ENCODE results near the gene SFMBT1. TPM values are rescaled to one million over a fixed set of nuclear protein-coding genes. Genes with fewer than 3 reads are reported as not detected.
A peak's percentile ranks its signal among the peaks of the same experiment; 100 is the strongest.

The SFMBT1 gene
- total RNA-seq, 5 donors from 2014 or later (not counting 1 experiment from before 2014, with no cell fraction given): 30.3 to 42.7 (median 37.7) TPM

DNA sequence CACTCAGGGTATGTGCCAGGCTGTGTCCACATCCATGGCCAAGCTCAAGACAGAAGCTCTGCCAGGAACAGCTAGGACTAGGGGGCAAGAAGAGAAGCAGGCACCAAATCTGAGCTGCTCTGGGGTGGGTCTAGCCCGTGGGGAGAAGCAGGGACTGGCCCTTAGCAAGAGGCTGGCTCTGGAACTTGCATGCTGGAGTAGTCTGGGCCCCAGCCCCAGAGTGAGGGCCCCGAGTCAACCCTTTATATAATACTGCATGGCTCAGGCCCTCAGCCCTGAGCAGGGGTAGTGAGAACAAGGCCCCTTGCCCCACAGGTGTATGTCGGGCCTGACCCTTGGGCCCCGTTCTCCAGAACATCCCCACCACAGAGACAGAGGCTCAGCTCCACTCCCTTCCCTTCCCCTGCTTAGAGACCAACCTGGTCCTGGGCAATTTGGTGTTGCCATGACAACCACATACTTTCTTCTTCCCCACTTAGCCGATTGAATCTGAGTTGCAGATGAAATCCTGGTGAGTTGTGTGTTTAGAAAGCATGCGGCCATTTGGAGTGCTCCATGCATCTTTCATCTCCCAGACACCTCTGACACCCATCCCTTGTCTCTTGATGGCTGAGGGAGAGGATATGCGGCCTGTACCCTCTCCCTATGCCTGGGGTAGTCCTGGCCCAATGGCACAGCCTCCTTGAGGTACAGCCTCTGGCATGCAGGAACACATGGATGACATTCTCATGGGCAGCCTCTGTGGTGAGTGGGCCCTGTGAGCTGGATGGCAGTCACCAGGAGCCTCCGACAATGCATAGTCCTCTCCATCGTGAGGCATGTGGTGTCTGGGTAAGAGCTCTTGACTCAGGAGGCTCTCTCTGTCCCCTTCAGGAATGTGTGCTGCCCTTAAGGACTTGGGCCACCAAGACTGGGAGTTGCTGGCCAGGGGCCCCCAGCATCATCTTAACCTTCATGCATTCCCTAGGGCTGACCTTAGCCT is 29.2 kb upstream of the SFMBT1 start:
- no peaks in the 10 kb centered on the region for H3K9me3 Mint-ChIP-seq
- H3K36me3 Mint-ChIP-seq: peaks cover 8% of the 10 kb centered on the region
- Histone ChIP-seq H3K4me3 (ENCODE audit: control insufficient read depth in 1 of 2, extremely low read depth in 1 of 2, low read length in 1 of 2) (no peak overlapping the region), H3K4me1 (ENCODE audit: control insufficient read depth in 1 of 2, extremely low read depth in 1 of 2, insufficient read depth in 2 of 2, low read length in 2 of 2) (peaks cover 8 to 26% of the 10 kb centered on the region in 2 experiments), H3K27me3 (replicated peaks in 1 of 2; ENCODE audit: control insufficient read depth in 2 of 2, extremely low read depth in 1 of 2, insufficient read depth in 2 of 2, low read length in 1 of 2) (no peaks in the 10 kb centered on the region), H3K9me3 (no peaks in the 10 kb centered on the region), H3K36me3 (ENCODE audit: control insufficient read depth in 2 of 2, extremely low read depth in 1 of 2, insufficient read depth in 1 of 2, low read length in 1 of 2) (peaks cover 0 to 4% of the 10 kb centered on the region in 2 donors), H3K27ac (ENCODE audit: low read length) (no peak overlapping the region)
- H3K4me3 Mint-ChIP-seq: peak overlapping the region in 1 of 3 donors; percentile 96
- DNase-seq (no peak), ATAC-seq (replicated peaks in 1 of 4) (no peak)
- H3K27me3 Mint-ChIP-seq: no peaks in the 10 kb centered on the region
- WGBS (ENCODE audit: insufficient coverage): 92% methylated on average over 6 of the region's 9 CpGs
- POLR2A ChIA-PET: interaction anchor here in 1 of 2 donors (0.6 kb wide), 1 partner anchor 355 kb away, joined by 4 read pairs; no protein-coding TSS in a partner anchor
- peaks cover 17 to 19% (median 17%) of the 10 kb centered on the region in 3 donors for H3K4me1 Mint-ChIP-seq
- CTCF ChIA-PET: interaction anchor here in 1 of 2 donors (0.5 to 1.2 kb wide), 2 partner anchors 224 to 345 kb away, joined by 3 to 8 read pairs; no protein-coding TSS in a partner anchor
- peak overlapping the region in 1 of 2 donors; percentile 64 for H3K27ac Mint-ChIP-seq

DNA sequence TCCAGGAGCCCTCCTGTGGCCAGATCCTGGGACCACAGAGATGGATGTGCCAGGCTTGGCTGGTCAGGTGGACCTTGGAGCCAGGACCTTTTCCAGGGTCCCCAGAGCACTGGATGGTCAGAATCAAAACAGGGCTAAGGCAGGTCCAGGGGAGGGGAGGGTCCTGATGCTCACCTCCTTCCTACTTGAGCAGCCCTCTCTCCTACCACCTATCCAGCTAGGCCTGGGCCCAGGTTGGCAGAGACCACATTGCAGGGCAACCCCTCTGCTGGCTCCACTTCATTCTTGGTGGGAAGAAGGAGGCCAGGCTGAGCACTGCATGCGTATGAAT is 28.5 kb upstream of the SFMBT1 start:
- H3K4me3 ChIP-seq (ENCODE audit: control insufficient read depth in 1 of 2, extremely low read depth in 1 of 2, low read length in 1 of 2): no peak overlapping the region
- no peaks in the 10 kb centered on the region for H3K27me3 Mint-ChIP-seq
- H3K27ac ChIP-seq (ENCODE audit: low read length): no peak overlapping the region
- H3K27ac Mint-ChIP-seq: peak overlapping the region; percentile 30 to 64
- DNase-seq (no peak), ATAC-seq (replicated peaks in 1 of 4) (no peak)
- ChIA-PET CTCF (interaction anchor here in 1 of 2 donors (1.2 kb wide), 1 partner anchor 223 kb away, joined by 3 read pairs; no protein-coding TSS in a partner anchor), POLR2A (interaction anchor here in 1 of 2 donors (0.6 kb wide), 1 partner anchor 355 kb away, joined by 4 read pairs; no protein-coding TSS in a partner anchor)
- H3K36me3 Mint-ChIP-seq: peaks cover 8% of the 10 kb centered on the region
- H3K9me3 ChIP-seq: no peaks in the 10 kb centered on the region
- H3K4me1 ChIP-seq (ENCODE audit: control insufficient read depth in 1 of 2, extremely low read depth in 1 of 2, insufficient read depth in 2 of 2, low read length in 2 of 2): peaks cover 8 to 26% of the 10 kb centered on the region in 2 experiments
- peaks cover 0 to 3% of the 10 kb centered on the region in 2 experiments for H3K27me3 ChIP-seq (replicated peaks in 1 of 2; ENCODE audit: control insufficient read depth in 2 of 2, extremely low read depth in 1 of 2, insufficient read depth in 2 of 2, low read length in 1 of 2)
- peaks cover 0 to 4% of the 10 kb centered on the region in 2 donors for H3K36me3 ChIP-seq (ENCODE audit: control insufficient read depth in 2 of 2, extremely low read depth in 1 of 2, insufficient read depth in 1 of 2, low read length in 1 of 2)
- peak overlapping the region in 1 of 3 donors; percentile 96 for H3K4me3 Mint-ChIP-seq
- H3K4me1 Mint-ChIP-seq: peaks cover 17 to 19% (median 17%) of the 10 kb centered on the region in 3 donors
- no peaks in the 10 kb centered on the region for H3K9me3 Mint-ChIP-seq
- 88% methylated on average over 1 of the region's 1 CpG for WGBS (ENCODE audit: insufficient coverage)

DNA sequence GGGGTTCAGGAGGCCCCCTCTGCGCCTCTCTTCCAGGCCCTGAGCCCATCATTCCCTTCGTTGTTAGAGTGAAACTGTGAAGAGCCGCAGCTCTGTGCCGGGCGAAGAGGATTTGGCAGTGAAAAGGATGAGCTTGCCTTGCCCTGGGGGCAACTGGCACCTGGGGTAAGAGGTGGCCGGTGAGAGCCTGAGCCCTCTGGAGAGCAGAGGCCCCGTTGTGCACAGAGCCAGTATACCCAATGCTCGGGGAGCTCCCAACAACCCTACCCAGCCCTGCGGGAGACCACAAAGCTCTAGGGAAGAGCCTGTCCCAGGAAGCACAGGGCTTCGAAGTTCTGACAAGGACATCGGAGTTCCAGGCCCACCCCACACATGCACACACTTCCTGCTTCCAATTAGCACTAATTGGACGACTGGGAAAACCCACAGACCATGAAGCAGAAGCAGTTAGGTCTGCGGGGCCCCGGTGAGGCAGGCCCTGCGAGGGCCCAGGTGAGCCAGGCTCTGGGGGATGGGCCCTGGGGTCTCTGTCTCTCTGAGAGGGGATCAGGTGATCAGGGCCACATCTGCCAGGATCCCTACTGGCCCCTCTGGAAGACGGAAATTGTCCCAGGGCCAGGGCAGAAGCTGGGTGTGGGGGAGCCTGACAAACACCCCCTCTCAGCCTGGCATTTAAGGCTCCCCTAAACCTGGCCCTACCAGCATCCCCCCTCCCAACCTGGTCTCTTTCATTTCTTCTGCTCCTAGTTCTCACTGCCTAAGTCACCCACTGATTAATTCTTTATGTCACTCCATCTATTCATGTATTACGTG is 27.9 kb upstream of the SFMBT1 start:
- H3K27me3 Mint-ChIP-seq: no peaks in the 10 kb centered on the region

DNA sequence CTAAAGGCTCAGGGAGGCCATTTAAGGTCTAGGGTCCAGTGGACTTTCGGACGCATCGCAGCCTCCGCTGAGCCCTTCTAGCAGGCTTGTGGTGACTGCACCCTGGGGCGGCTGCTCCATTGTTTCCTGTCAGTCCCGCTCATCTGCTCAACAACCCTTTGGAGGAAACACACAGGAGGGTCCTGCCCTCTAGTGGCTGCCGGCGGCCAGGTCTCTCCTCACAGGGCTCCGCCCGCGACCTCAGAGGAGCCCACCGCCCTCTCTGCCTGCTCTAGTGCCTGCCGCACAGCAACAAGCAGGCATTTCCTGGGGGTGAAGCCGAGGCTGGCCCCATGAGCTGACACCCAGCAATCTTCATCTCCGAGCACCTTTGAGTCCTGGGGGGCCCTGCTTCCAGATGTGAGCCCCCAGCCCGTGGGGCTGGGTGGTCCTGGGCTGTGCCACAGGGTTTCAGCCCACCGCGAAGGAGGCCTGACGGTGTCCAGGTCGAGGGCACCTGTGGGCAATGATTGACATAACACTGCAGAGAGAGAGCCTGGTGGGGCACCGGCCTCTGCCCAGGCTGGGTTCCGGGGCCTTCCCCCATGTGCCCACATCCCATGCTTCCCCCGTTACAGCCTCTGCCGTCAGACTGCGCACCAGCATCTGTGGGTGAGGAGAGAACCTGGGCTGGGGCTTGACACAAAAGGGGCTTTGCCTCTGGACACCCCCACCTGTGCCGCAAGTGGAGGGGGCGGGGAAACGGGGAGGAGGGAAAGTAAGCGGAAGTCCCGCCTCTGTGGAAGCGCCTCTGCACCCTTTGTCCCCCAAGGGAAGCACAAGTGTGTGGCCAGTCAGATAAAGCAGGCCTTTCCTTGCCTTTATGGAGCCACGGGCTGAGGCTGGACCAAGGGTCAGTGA is 27.0 kb upstream of the SFMBT1 start:
- Histone ChIP-seq H3K9me3 (no peaks in the 10 kb centered on the region), H3K27ac (ENCODE audit: low read length) (peak overlapping the region; percentile 56), H3K36me3 (ENCODE audit: control insufficient read depth in 2 of 2, extremely low read depth in 1 of 2, insufficient read depth in 1 of 2, low read length in 1 of 2) (peaks cover 0 to 2% of the 10 kb centered on the region in 2 donors), H3K27me3 (replicated peaks in 1 of 2; ENCODE audit: control insufficient read depth in 2 of 2, extremely low read depth in 1 of 2, insufficient read depth in 2 of 2, low read length in 1 of 2) (peaks cover 0 to 4% of the 10 kb centered on the region in 2 experiments), H3K4me1 (ENCODE audit: control insufficient read depth in 1 of 2, extremely low read depth in 1 of 2, insufficient read depth in 2 of 2, low read length in 2 of 2) (peaks cover 8 to 26% of the 10 kb centered on the region in 2 experiments), H3K4me3 (ENCODE audit: control insufficient read depth in 1 of 2, extremely low read depth in 1 of 2, low read length in 1 of 2) (peak overlapping the region; percentile 57 to 86)
- no peaks in the 10 kb centered on the region for H3K9me3 Mint-ChIP-seq
- H3K27ac Mint-ChIP-seq: peak overlapping the region; percentile 87 to 94
- POLR2A ChIA-PET: no interaction called here
- DNase-seq: peak; percentile 81 to 94 (median 89)
- H3K36me3 Mint-ChIP-seq: peaks cover 8% of the 10 kb centered on the region
- CTCF ChIA-PET: interaction anchor here in 1 of 2 donors (0.6 to 1.1 kb wide), 3 partner anchors 49 to 194 kb away, joined by 3 to 8 read pairs (median 4); no protein-coding TSS in a partner anchor
- ATAC-seq (replicated peaks in 1 of 4): peak; percentile 89 to 98 (median 94)
- peaks cover 17 to 19% (median 17%) of the 10 kb centered on the region in 3 donors for H3K4me1 Mint-ChIP-seq
- H3K4me3 Mint-ChIP-seq: peak overlapping the region; percentile 90 to 96 (median 91)
- 2% methylated on average over 23 of the region's 32 CpGs for WGBS (ENCODE audit: insufficient coverage)
- no peaks in the 10 kb centered on the region for H3K27me3 Mint-ChIP-seq

More for the DNA sequence above, 27.9 kb upstream of the SFMBT1 start:
- H3K27me3 ChIP-seq (replicated peaks in 1 of 2; ENCODE audit: control insufficient read depth in 2 of 2, extremely low read depth in 1 of 2, insufficient read depth in 2 of 2, low read length in 1 of 2): peaks cover 0 to 3% of the 10 kb centered on the region in 2 experiments
- peak overlapping the region; percentile 87 to 94 for H3K27ac Mint-ChIP-seq
- no peaks in the 10 kb centered on the region for H3K9me3 ChIP-seq
- peak overlapping the region; percentile 56 for H3K27ac ChIP-seq (ENCODE audit: low read length)
- CTCF ChIA-PET: interaction anchor here (0.5 to 1.2 kb wide), 3 partner anchors 115 to 223 kb away, joined by 3 to 8 read pairs (median 8); no protein-coding TSS in a partner anchor
- POLR2A ChIA-PET: interaction anchor here in 1 of 2 donors (0.6 kb wide), 2 partner anchors 100 to 354 kb away, joined by 3 to 4 read pairs; no protein-coding TSS in a partner anchor
- H3K36me3 ChIP-seq (ENCODE audit: control insufficient read depth in 2 of 2, extremely low read depth in 1 of 2, insufficient read depth in 1 of 2, low read length in 1 of 2): peaks cover 0 to 4% of the 10 kb centered on the region in 2 donors
- H3K36me3 Mint-ChIP-seq: peaks cover 8% of the 10 kb centered on the region
- H3K4me3 Mint-ChIP-seq: peak overlapping the region; percentile 90 to 96 (median 91)
- WGBS (ENCODE audit: insufficient coverage): 82% methylated on average over 15 of the region's 17 CpGs
- peak overlapping the region; percentile 57 to 86 for H3K4me3 ChIP-seq (ENCODE audit: control insufficient read depth in 1 of 2, extremely low read depth in 1 of 2, low read length in 1 of 2)
- DNase-seq: no peak
- H3K4me1 Mint-ChIP-seq: peaks cover 17 to 19% (median 17%) of the 10 kb centered on the region in 3 donors
- no peak for ATAC-seq (replicated peaks in 1 of 4)
- peaks cover 8 to 26% of the 10 kb centered on the region in 2 experiments for H3K4me1 ChIP-seq (ENCODE audit: control insufficient read depth in 1 of 2, extremely low read depth in 1 of 2, insufficient read depth in 2 of 2, low read length in 2 of 2)
- H3K9me3 Mint-ChIP-seq: no peaks in the 10 kb centered on the region

DNA sequence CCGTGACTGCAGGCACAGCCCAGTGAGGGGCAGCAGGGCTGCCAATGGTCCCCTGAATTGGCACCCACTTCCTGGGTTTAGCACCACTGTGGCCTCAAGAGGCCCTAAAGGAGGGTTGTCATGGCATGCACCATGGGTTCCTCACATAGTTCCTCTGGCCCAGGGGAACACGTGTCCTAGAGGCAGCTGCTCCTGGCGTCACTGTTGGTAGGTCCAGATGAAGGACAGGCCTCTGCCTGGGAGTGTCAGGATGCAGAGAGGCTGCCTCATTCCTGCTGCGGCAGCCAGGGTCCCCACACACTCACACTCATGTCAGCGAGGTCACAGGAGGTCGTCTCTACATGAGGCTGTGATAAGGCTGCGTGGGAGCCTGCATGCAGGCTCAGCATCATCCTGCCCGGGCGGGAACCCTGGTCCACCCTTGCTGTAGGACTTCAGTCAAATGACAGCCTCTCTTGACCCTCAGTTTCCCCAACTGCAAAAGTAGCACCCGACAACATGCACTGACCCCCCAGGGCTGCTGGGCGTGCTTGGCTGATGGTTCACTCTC is 26.1 kb upstream of the SFMBT1 start:
- no peaks in the 10 kb centered on the region for H3K9me3 ChIP-seq
- H3K4me1 ChIP-seq (ENCODE audit: control insufficient read depth in 1 of 2, extremely low read depth in 1 of 2, insufficient read depth in 2 of 2, low read length in 2 of 2): peaks cover 8 to 26% of the 10 kb centered on the region in 2 experiments
- ChIA-PET POLR2A (no interaction called here), CTCF (interaction anchor here (0.7 to 1.1 kb wide), 2 partner anchors 48 to 165 kb away, joined by 3 read pairs; no protein-coding TSS in a partner anchor)
- peak overlapping the region; percentile 57 to 86 for H3K4me3 ChIP-seq (ENCODE audit: control insufficient read depth in 1 of 2, extremely low read depth in 1 of 2, low read length in 1 of 2)
- Mint-ChIP-seq H3K27ac (peak overlapping the region; percentile 87 to 94), H3K4me1 (peaks cover 17 to 19% (median 17%) of the 10 kb centered on the region in 3 donors), H3K4me3 (peak overlapping the region; percentile 90 to 96 (median 91)), H3K36me3 (peaks cover 7% of the 10 kb centered on the region), H3K27me3 (no peaks in the 10 kb centered on the region), H3K9me3 (no peaks in the 10 kb centered on the region)
- 94% methylated on average over 11 of the region's 11 CpGs for WGBS (ENCODE audit: insufficient coverage)
- ATAC-seq (replicated peaks in 1 of 4) (no peak), DNase-seq (no peak)
- peak overlapping the region; percentile 56 for H3K27ac ChIP-seq (ENCODE audit: low read length)
- peaks cover 0 to 5% of the 10 kb centered on the region in 2 experiments for H3K27me3 ChIP-seq (replicated peaks in 1 of 2; ENCODE audit: control insufficient read depth in 2 of 2, extremely low read depth in 1 of 2, insufficient read depth in 2 of 2, low read length in 1 of 2)
- H3K36me3 ChIP-seq (ENCODE audit: control insufficient read depth in 2 of 2, extremely low read depth in 1 of 2, insufficient read depth in 1 of 2, low read length in 1 of 2): no peaks in the 10 kb centered on the region

All from T-cell (primary cell).